NCI-H146 treated with DMSO at 0.1 percent for 48 hours (cell line): ENCODE data around the gene IFT57.

Experiments
- DNase-seq: peaks from one replicate; lab custom pipeline; 2025; ENCODE audit not compliant: unreplicated experiment; lab: John Stamatoyannopoulos, UW

IFT57 gene

GRCh38 chr3:108221393-108221792 lies 831 bp downstream of the IFT57 start:
- DNase-seq, result no peak

GRCh38 chr3:108219336-108219735 lies 2.9 kb downstream of the IFT57 start:
- peak; percentile 57 for DNase-seq

GRCh38 chr3:108218811-108219210 lies 3.4 kb downstream of the IFT57 start:
- no peak for DNase-seq

GRCh38 chr3:108215871-108216270 lies 6.4 kb downstream of the IFT57 start:
- DNase-seq, result no peak

GRCh38 chr3:108209579-108209978 lies 12.6 kb downstream of the IFT57 start:
- DNase-seq, result no peak

- no peak for DNase-seq
These were observed 13.4 kb downstream of the IFT57 start for GRCh38 chr3:108208831-108209230.

- DNase-seq, result no peak
These were observed 19.4 kb downstream of the IFT57 start for GRCh38 chr3:108202834-108203233.

GRCh38 chr3:108202080-108202479 lies 20.1 kb downstream of the IFT57 start:
- no peak for DNase-seq

- no peak for DNase-seq
These were observed 21.0 kb downstream of the IFT57 start for GRCh38 chr3:108201258-108201657.

- DNase-seq, result no peak
These were observed 21.6 kb downstream of the IFT57 start for GRCh38 chr3:108200578-108200977.

GRCh38 chr3:108200024-108200423 lies 22.2 kb downstream of the IFT57 start:
- DNase-seq, result no peak

GRCh38 chr3:108191394-108191793 lies 30.8 kb downstream of the IFT57 start:
- DNase-seq, result no peak

- no peak for DNase-seq
These were observed 31.9 kb downstream of the IFT57 start for GRCh38 chr3:108190346-108190745.

- no peak for DNase-seq
These were observed 32.8 kb downstream of the IFT57 start for GRCh38 chr3:108189440-108189839.

- DNase-seq, result no peak
These were observed 36.7 kb downstream of the IFT57 start for GRCh38 chr3:108185536-108185935.

GRCh38 chr3:108184824-108185223 lies 37.4 kb downstream of the IFT57 start:
- DNase-seq, result no peak

- no peak for DNase-seq
These were observed 38.3 kb downstream of the IFT57 start for GRCh38 chr3:108183971-108184370.

GRCh38 chr3:108183181-108183580 lies 39.0 kb downstream of the IFT57 start:
- peak; percentile 57 for DNase-seq

GRCh38 chr3:108182339-108182738 lies 39.9 kb downstream of the IFT57 start:
- peak; percentile 93 for DNase-seq

GRCh38 chr3:108181172-108181571 lies 41.1 kb downstream of the IFT57 start:
- DNase-seq, result no peak

GRCh38 chr3:108180194-108180593 lies 42.0 kb downstream of the IFT57 start:
- peak; percentile 97 for DNase-seq

- no peak for DNase-seq
These were observed 43.5 kb downstream of the IFT57 start for GRCh38 chr3:108178676-108179075.

GRCh38 chr3:108177536-108177935 lies 44.7 kb downstream of the IFT57 start:
- DNase-seq, result peak; percentile 64

GRCh38 chr3:108175352-108175751 lies 46.9 kb downstream of the IFT57 start:
- no peak for DNase-seq
